ENCODE data around the gene CA11.
"Not testable (repeated sequence)": the region's sequence is repeated elsewhere in the genome, so short reads cannot be mapped to it uniquely, and the experiment has no call there.

Gene CA11

DNA sequence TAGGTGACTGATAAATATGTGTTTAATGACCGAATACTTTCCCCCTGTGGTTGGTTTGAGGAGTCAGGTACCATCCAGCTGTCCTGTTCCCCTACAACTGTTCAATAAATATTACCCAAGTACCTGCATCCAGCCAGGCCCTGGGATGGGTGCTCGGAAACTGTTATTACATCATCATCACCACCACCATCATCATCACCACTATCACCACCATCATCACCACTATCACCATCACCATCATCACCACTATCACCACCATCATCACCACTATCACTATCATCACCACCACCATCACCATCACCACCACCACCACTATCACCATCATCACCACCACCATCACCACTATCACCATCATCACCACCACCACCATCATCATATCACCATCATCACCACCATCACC, 22.8 kb upstream of the CA11 start:
- no peak for DNase-seq

DNA sequence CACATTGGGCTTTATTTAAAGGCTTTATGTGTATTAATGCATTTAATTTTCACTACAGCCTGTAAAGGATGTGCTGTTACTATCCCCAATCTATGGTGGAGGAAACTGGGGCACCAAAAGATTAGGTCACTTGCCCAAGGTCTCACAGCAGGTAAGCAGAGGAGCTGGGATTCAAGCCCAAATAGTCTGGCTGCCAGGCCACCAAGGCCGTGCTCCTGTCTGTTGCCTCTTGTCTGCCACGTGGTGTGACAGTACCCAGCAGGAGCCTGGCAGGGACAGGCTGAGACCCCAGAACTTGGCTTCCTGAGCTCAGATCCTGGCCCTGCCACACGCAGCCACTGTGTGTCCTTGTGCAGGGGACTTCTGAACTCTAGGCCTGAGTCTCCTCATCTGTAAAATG, 22.3 kb upstream of the CA11 start:
- DNase-seq, result no peak

DNA sequence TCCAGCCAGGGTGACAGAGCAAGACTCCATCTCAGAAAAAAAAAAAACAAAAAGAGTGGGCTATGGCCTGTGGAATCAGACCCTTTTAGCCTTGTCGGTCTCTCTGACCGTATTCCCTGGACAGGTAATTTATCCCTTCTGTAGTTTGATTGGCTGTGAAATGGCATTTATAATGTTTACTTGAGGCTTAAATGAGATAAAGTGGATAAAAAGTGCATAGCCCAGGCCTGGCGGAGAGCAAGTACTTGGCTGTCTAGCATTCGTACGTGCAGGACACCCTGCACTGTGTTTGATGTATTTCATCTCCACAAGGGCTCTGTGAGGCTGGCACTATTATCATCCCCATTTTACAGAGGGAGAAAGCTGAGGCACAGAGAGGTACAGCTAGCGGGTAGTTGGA, 19.8 kb upstream of the CA11 start:
- DNase-seq, result no peak

DNA sequence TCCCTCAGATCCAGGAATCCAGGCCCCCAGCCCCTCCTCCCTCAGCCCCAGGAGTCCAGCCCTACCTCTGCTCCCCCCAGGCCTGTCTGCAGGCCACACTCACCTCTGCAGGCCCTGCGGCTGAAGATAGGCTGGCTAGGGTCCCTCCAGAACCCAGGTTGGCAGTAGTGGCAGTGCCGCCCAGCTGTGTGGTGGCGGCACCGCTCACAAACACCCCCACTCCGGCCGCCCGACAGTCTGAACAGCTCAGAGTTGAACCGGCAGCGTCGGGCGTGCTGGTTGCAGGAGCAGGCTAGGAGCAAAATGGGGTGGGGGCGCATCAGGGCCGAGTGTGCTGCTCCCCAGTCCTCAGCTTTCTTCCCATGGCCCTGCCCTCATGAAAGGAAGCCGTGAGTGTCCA, 18.5 kb upstream of the CA11 start:
- DNase-seq, result no peak

DNA sequence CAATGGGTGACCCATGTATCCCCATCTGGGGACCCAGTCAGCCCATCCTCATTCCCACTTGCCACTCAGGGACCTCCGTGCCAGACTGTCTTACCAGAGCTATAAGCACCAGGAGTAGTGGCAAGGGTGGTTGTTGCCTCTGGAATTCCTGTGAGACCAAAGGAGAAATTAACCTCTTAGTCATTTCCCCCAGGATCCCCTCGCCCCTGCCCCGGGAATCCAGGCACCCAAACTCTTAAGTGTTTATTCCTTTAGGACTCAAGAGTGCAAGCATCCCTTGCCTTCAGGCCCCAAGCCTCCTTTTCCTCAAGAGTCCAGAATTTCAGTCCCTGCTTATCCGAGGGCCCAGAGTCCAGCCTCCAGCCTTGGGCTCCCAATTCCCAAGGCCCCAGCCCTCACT, 17.7 kb upstream of the CA11 start:
- DNase-seq, result no peak

DNA sequence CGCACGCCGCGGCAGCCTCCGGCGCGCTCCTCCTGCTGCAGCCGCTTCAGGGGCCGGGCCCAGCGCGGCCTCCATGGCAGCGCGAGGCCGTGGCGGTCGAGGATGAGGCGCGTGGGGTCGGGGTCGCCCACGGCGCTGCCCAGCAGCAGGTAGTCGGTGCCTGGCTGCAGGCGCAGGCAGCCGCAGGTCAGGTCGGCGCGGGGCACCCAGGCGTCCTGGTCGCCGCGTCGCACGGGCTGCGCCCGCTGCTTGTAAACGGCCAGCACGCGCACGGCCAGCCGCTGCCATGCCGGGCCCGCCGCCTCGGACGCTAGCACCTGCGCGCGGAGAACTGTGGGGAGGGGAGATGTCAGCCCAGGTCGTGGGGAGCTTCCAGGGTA, 15.7 kb upstream of the CA11 start:
- no peak for DNase-seq

DNA sequence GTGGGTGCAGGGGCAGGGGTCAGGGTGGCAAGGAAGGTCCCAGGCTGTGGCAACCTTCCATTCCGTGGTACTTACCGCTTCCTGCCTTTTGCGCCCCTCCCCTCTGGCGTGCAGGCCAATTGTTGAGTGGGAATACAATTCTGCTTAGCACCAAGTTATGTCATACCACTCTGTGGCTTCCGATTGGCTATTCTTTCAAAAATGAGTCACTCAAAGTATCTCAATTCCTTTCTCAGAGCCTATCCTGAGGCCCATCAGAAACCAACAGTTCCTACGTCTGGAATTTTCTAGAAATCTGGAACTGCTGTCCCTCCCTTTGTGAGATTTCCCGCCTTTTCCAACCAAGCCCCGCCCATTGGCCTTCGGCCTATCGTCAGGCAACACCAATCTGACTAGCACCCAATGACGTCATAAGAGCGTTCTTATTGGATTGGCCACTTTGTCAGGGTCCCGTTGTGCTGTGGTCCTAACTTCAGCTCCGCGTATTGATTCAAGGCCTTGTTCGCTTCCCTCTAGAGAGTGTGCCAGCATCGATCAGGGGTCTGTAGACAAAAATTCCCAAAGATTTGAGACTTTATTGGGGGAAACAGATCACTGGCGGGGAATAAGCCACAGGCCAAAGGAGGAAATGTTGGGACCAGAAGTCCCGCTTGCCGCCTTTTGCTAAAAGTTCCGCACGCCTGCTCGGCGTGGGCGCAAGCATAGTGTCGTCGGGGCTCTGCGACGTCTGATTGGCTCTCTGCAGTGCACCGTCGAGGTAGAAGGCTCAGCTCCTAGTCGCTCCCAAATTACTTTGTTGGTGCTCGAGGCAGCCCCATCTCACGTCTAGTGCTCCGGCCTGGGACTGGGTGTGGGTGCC, 15.1 kb upstream of the CA11 start:
- peak; percentile 91 for DNase-seq

DNA sequence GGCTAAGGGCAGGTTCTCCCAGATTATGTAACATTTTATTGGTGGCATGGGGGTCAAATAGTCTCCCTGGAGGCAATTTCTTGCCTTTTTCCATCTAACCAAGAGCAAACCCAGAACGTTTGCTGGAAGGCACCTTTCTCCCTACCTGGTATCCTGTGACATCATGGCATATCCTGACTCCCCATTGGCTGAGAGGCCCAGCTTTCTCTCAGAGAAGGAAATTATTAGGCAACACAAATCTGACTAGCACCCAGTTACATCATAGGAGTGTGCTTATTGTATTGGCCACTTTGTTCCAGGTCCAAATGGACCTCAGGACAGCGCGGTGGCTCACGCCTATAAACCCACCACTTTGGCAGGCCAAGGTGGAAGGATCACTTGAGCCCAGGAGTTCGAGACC, 13.8 kb upstream of the CA11 start:
- DNase-seq, result no peak

DNA sequence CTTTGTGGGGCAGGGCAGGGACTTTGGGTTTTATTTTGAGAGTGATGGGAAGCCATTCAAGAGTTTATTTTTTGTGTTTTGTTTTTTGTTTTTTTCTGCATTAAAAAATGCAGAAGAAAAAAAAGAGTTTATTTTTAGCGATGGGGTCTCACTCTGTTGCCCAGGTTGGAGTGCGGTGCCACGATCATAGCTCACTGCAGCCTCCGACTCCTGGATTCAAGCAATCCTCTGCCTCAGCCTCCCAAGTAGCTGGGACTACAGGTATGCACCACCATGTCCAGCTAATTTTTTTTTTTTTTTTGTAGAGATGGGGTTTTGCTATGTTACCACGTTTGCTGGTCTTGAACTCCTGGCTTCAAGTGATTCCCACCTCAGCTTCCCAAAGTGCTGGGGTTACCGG, 12.5 kb upstream of the CA11 start:
- no peak for DNase-seq

DNA sequence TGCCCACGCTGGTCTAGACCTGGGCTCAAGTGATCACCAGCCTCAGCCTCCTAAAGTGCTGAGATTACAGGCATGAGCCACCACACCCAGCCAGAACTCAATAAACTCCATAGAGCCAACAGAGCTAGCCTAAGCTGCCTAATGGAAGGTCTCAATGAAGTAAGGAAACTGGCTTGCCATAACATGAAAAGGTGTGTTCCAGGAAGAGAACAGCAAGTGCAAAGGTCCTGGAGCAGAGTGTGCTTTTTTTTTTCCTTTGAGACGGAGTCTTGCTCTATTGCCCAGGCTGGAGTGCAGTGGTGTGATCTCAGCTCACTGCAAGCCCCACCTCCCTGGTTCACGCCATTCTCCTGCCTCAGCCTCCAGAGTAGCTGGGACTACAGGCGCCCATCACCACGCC, 11.8 kb upstream of the CA11 start:
- not testable (repeated sequence) for DNase-seq

DNA sequence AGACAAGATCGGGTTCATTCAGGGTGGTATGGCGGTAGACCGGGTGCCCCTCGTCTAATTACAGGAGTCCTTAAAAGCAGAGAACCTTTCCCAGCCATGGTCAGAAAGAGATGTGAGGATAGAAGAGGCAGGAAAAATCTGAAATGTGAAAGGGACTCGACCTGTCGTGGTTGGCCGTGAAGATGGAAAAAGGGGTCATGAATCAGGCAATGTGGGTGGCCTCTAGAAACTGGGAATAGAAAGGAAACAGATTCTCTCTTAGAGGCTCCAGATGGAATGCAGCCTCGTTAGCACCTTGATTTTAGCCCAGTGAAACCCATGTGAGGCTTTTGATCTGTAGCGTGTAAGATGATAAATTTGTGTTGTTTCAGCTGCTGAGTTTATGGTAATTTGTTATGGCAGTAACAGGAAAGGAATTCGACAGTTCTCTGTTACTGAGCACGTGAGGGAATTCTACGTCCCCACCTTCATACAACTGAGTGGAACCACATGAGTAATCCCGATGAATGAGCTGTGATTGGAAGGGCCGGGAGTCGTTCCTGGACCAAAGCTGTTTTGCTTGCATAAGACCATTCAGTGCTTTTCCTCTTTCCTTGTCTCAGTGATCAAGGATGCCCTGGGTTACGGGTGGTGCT, 11.0 kb upstream of the CA11 start:
- no peak for DNase-seq

DNA sequence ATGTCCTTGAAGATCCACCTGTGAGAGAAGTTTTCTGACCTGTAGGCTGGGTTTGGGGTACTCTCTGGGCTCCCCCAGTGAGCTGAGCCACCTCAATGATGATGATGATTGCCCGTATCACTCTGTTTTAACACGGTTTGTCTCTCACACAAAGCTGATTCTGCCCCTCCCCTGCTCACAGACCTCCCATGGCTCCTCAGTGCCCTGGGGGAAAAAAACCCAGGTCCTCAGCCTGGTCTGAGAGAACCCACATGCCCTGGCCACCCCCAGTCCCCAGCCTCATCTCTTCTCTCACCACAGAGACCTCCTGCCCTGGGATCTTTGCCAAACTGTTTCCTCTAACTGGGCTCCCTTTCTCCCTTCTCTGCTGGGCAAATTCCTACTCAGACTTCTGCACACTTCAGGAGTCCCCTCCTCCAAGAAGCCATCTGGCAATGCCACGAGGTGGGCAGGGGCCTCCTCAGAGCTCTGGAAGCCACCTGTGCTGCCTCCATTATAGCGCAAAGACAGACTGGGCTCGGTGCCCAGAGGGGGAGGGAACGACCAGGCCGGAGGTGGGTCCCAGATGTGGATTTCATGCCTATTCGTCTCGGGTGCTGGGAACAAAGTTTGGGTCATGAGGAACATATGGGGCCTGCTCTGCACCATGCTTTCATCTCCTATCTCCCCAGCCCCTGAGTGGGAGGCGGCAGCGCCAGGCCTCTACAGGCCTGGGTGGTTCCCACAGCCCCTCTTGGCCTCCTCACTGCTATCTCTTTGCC, 8.5 kb upstream of the CA11 start:
- DNase-seq, result no peak

DNA sequence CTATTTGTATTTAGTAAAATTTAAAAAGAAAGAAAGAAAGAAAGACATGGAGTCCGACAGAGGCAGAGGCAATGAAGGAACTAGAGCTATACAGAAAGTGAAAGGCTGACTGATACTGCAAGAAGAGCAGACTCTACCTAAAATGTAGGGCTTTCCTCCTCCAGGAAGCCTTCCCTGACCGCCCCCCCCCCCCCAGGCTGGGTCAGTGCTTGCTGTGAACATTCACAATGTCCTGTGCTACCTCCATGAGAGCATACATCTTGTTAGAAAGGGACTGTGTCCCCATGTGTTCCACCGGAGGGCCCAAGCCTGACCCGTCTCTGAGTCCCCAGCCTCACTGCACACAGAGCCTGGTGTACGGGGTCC, 5.7 kb upstream of the CA11 start:
- no peak for DNase-seq

DNA sequence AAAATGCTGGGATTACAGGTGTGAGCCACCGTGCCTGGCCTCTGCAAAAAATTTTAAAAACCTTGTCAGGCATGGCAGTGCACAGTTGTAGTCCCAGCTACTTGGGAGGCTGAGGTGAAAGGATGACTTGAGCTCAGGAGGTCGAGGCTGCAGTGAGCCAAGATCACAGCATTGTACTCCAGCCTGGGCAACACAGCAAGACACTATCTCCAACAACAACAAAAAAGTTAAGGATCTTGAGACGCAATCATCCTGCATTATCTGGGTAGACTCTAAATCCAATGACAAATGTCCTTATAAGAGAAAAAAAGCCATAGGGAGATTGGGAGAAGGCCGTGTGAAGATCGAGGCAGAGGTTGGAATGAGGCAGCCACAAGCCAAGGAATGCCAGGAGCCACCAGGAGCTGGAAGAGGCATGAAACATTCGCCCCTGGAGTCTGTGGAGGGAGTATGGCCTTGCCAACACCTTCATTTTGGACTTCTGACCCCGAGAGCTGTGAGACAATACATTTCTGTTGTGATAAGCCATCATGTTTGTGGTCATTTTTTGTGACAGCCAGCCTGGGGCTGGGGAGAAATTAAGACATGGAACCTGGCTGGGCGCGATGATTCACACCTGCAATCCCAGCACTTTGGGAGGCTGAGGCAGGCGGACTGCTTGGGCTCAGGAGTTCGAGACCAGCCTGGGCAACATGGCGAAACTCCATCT, 5.1 kb upstream of the CA11 start:
- no peak for DNase-seq

DNA sequence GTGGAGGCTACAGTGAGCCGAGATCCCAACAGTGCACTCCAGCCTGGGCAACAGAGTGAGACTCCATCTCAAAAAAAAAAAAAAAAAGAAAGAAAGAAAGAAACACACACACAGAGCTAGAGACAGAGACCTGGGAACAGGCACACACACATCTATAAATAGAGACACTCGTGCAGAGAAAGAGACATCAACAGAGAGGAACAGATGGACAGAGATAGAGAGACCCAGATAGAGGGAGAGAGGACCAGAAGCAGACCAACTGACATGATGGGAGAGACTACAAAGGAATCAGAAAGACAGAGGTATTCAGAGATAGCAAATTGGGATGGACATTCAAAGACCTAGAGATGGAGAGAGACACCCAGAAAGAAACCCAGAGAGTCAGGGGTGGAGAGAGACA, 2.1 kb upstream of the CA11 start:
- DNase-seq, result no peak

DNA sequence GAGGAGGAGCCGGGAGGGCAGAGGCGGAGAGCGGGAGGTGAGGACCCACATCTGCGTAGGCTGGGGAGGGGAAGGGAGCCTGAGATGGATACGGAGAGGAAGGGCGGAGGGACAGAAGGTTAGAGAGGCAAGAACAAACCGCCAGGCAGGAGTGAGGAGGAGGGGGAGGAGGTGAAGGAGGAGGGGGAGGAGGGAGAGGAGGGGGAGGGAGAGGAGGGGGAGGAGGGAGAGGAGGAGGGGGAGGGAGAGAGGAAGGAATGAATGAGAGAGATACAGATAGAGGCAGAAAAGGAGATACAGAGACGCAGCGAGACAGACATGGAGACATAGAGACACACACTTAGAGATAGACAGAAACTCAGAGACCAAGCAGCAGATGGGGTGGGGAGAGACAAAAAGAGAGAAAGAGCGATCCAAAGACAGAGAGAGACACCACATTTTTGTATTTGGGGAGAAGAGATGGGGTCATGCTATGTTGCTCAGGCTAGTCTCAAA, 782 bp upstream of the CA11 start:
- peak; percentile 68 for DNase-seq

DNA sequence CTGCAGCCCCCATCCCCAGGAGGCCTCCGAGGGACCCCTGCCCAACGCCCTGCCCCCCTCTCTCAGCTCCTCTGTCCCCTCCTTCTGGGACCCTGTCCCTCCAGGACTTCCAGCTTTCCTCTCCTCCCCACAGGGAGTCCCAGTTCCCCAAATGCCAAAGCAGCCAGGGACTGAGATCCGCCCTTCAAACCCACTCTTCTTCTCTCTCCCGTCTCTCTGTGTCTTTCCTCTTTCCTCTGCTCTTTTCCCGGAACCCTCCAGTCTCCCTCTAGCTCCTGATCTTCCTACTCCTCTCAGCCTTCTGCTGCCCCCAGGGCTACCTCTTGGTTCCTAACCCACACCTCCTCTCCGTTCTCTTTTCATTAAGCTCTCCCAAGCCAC, 377 bp downstream of the CA11 start:
- DNase-seq, result no peak

DNA sequence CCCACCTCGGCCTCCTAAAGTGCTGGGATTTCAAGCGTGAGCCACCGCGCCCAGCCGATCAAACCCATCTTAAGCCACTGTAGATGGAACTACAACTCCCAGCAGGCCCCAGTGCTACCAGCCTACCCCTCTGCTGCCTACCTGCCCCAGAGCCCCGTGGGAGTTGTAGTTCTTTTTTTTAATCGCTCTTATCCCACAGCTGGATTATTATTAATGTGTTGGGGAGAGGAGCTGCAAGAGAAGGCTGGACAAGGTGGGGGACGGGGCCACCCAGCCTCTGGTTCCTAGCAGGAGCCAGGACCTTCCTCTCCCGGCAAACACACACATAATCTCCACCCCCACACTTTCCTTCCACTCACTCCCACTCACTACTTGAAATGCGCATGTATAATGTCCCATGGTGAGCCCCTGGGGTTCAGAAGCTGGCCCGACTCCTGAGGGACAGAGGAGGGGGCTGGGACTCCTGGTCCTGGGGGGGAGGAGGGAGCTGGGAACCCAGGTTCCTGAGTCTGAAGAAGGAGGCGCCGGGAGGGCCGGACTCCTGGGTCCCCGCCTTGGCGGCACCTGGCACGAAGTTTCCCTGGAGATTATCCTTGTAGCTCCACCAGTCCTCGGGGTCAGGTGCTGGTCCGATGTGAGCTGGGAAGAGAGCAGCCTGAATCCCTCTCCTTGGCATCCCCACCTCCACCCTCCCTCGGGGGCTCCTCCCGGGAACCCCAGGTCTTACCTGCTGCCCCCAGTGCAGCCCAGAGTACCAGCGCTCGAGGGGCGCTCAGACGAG, 958 bp downstream of the CA11 start:
- DNase-seq, result no peak

DNA sequence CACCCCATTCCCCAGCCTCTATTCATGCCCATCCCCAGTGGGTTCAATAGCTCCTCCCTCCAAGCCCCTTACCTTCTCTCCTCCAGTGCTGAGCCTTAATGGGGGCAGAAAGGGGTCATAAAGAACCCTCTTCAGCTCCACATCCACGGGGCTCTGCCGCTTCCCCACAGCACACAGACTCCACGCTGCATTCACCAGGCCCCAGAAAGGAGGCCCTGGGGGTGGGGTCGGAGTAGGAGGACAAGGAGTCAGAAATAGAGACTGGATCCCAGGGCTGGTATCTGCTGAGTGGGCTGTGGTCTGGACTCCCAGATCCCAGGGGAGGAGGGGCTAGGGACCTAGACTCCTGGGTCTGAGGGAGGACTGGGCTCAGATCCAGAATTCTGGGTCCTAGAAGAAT, 1.6 kb downstream of the CA11 start:
- no peak for DNase-seq

DNA sequence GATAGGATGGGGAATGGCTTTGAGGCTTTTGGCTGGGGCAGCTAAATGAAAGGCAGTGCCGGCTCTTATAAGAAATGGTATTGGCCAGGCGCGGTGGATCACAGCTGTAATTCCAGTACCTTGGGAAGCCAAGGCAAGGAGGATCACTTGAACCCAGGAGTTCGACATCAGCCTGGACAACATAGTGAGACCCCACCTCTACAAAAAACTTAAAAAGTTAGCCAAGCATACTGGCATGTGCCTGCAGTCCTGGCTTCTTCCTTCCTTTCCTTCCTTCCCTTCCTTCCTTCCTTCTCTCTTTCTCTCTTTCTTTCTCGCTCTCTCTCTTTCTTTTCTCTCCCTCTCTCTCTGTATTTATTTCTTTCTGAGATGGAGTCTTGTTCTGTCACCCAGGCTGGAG, 3.1 kb downstream of the CA11 start:
- DNase-seq, result no peak

DNA sequence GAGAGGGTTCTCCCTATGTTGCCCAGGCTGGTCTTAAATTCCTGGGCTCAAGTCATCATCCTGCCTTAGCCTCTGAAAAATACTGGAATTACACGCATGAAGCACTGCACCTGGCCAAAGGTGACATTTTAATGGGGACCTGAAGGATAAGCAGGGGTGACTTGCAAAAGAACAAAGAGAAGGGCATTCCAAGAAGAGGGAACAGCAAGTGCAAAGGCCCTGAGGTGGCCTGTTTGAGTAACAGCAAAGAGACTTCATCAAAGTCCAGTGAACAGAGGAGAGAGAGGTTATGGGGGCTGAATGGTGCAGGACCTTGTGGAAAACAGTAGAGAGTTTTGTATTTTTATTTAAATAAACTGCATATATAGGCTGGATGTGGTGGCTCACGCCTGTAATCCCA, 4.1 kb downstream of the CA11 start:
- DNase-seq, result no peak
